A549 (cell line): Measurements from ENCODE around the gene CHIA. TPM values are rescaled to one million over a fixed set of nuclear protein-coding genes. Genes with fewer than 3 reads are reported as not detected.

ENCODE experiments used
- ATAC-seq, 2 experiments: fragments of 200-7000 bp in 1 of 2; fragments of >200 bp in 1 of 2; cut with Nextera tagmentation in 1 of 2; cut with Tn5 transposase in 1 of 2; 3 replicates each; pipeline versions ENCODE4 v1.8.0 to v1.9.1; 2018 to 2020; ENCODE audit warnings: mild to moderate bottlenecking in 1 of 2, moderate library complexity in 1 of 2
- CTCF ChIA-PET: fragments of 300-600 bp; sonication (Branson Sonifier 250); formaldehyde crosslinking; extraction: SDS; loops from one replicate; lab custom pipeline; 2021; ENCODE audit warnings: antibody characterized with exemption, inconsistent platforms; lab: Yijun Ruan, JAX
- POLR2A ChIA-PET: fragments of 350-600 bp; formaldehyde crosslinking; extraction: SDS; loops from one replicate; lab custom pipeline; 2021; ENCODE audit warnings: antibody characterized with exemption, inconsistent platforms; lab: Yijun Ruan, JAX
- DNase-seq, 2 experiments: peaks; one replicate each; pipeline versions ENCODE4 v3.0.0 to v3.0.0-alpha.2; 2011 to 2016; ENCODE audit warnings: low read depth in 1 of 2, low spot score in 1 of 2
- FAIRE-seq: peaks from 2 replicates; lab custom pipeline; 2011; peaks lifted over from hg19 to GRCh38; lab: Jason Lieb, UNC
- H3K27ac ChIP-seq, 2 experiments: fragments of >200 bp; sonication (Bioruptor Twin); formaldehyde crosslinking; 3 replicates each; pipeline ENCODE4 v1.5.1; 2016 to 2017
- H3K4me1 ChIP-seq: fragments of >200 bp; sonication (Bioruptor Twin); formaldehyde crosslinking; 3 replicates; pipeline ENCODE4 v1.6.1; 2016
- H3K4me2 ChIP-seq: fragments of >200 bp; sonication (Bioruptor Twin); formaldehyde crosslinking; 3 replicates; pipeline ENCODE4 v1.6.1; 2016
- H3K4me3 ChIP-seq: fragments of >200 bp; sonication (Bioruptor Twin); formaldehyde crosslinking; 3 replicates; pipeline ENCODE4 v1.5.1; 2016
- H3K9me3 ChIP-seq: fragments of >200 bp; sonication (Bioruptor Twin); formaldehyde crosslinking; 3 replicates; pipeline ENCODE4 v1.6.1; 2016
- CBX2 ChIP-seq: fragments of 200-600 bp; sonication (generic); IDR thresholded peaks from 2 replicates; pipeline ENCODE4 v1.6.1; 2016; ENCODE audit warnings: low read depth, mild to moderate bottlenecking, borderline replicate concordance
- CBX8 ChIP-seq: fragments of 200-600 bp; sonication (generic); IDR thresholded peaks from 2 replicates; pipeline ENCODE4 v1.6.1; 2016
- CHD2 ChIP-seq: fragments of 150-350 bp; IDR thresholded peaks from 2 replicates; pipeline ENCODE4 v1.6.1; 2014; ENCODE audit warnings: low read length; ENCODE audit not compliant: partially characterized antibody
- EP300 ChIP-seq, 2 experiments: fragments of >200 bp; sonication (Bioruptor Twin); formaldehyde crosslinking; IDR thresholded peaks; 2 replicates in 1 of 2; 3 replicates in 1 of 2; pipeline ENCODE4 v1.6.1; 2016 to 2017
- FOSB ChIP-seq: fragments of 250-450 bp; sonication (Bioruptor Pico); IDR thresholded peaks from 2 replicates; pipeline ENCODE4 v1.5.0; 2020; ENCODE audit warnings: mild to moderate bottlenecking, moderate library complexity
- HDAC2 ChIP-seq: fragments of 200-600 bp; sonication (generic); IDR thresholded peaks from 2 replicates; pipeline ENCODE4 v1.6.1; 2016
- HOXB13 ChIP-seq: fragments of 250-450 bp; sonication (Bioruptor Pico); IDR thresholded peaks from 2 replicates; pipeline ENCODE4 v1.5.0; 2020; ENCODE audit warnings: low read depth, mild to moderate bottlenecking, moderate library complexity
- KDM1A ChIP-seq: fragments of 200-600 bp; sonication (generic); IDR thresholded peaks from 2 replicates; pipeline ENCODE4 v1.6.1; 2016; ENCODE audit warnings: low read depth, mild to moderate bottlenecking
- KDM5A ChIP-seq: fragments of 200-600 bp; sonication (generic); IDR thresholded peaks from 2 replicates; pipeline ENCODE4 v1.6.1; 2016; ENCODE audit warnings: antibody characterized with exemption, mild to moderate bottlenecking
- MAZ ChIP-seq: fragments of 150-350 bp; IDR thresholded peaks from 2 replicates; pipeline ENCODE4 v1.6.1; 2014; ENCODE audit warnings: antibody characterized with exemption, low read depth, low read length, borderline replicate concordance
- MYC ChIP-seq: IDR thresholded peaks from 2 replicates; pipeline ENCODE4 v1.6.1; 2012; ENCODE audit warnings: mild to moderate bottlenecking, inconsistent platforms, low read length, improper control_type of control experiment, borderline replicate concordance
- NFE2L2 ChIP-seq: fragments of 150-350 bp; conservative IDR thresholded peaks from 2 replicates; pipeline ENCODE4 v1.6.1; 2014; ENCODE audit warnings: low read length
- POLR2A ChIP-seq: IDR thresholded peaks from 2 replicates; pipeline ENCODE4 v1.6.1; 2012; ENCODE audit warnings: mild to moderate bottlenecking, low read length
- RCOR1 ChIP-seq: fragments of 150-350 bp; IDR thresholded peaks from 2 replicates; pipeline ENCODE4 v1.6.1; 2014; ENCODE audit warnings: antibody characterized with exemption, low read length, low read depth
- RFX5 ChIP-seq: fragments of 450-650 bp; IDR thresholded peaks from 2 replicates; pipeline ENCODE4 v1.7.1; 2014; ENCODE audit warnings: antibody characterized with exemption, mild to moderate bottlenecking, moderate library complexity
- ZSCAN20 ChIP-seq: fragments of 250-450 bp; sonication (Bioruptor Pico); IDR thresholded peaks from 2 replicates; pipeline ENCODE4 v1.8.0; 2022; ENCODE audit warnings: mild to moderate bottlenecking, moderate library complexity
- WGBS: methylation state at CpG from one replicate; pipeline ENCODE4 v1.1.6; 2017; ENCODE audit errors: missing lambda C conversion rate; 5-methylcytosine and 5-hydroxymethylcytosine counted together
- polyA plus RNA-seq, 4 experiments: library from polyadenylated mRNA; depleted of rRNA in 3 of 4; stranded (reverse); fragments of >200 nt; fragmentation: RNase III in 1 of 4; extraction: RNeasy Plus Mini Kit Qiagen cat#74134 plus additional on column Dnase treatment in 1 of 4; gene quantifications; 2 replicates in 3 of 4; 3 replicates in 1 of 4; pipeline ENCODE4 v1.2.3, GENCODE V29; 2011 to 2017
- TF ChIP-seq, protein P1 (sequence below): fragments of 200-600 bp; sonication (generic); IDR thresholded peaks from 2 replicates; pipeline ENCODE4 v1.6.1; 2016; ENCODE audit warnings: antibody characterized with exemption, mild to moderate bottlenecking, moderate library complexity

The CHIA gene
- polyA plus RNA-seq, 2 of the 4 experiments (the other 2 are of a cell fraction), result not detected

DNA sequence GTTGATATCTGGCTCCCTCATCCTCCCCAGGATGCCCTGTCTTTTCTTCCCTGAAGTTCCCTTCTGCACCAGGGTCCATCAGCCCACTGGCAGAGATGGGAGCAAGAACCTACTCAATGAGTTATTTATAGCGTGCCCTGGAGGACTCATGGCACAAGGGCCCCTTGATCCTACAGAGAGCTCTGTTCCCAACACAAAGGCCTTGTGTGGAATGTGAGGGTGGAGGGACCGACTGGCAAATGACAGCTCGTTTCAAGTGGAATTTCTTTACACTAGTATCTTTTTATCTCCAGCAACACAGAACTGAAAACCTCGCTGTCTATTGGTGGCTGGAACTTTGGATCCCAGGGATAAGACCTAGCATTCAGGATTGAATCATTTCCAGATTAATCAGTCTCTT is 40.7 kb upstream of the CHIA start:
- ATAC-seq (no peak), DNase-seq (no peak), FAIRE-seq (no peak)
- no peaks in the 10 kb centered on the region for H3K9me3 ChIP-seq
- 27% methylated on average over 4 of the region's 4 CpGs for WGBS
- no peak overlapping the region for H3K4me3 ChIP-seq
- H3K27ac ChIP-seq, result no peak overlapping the region
- TF ChIP-seq MAZ, result no peak
- TF ChIP-seq MYC, result no peak
- no peak for TF ChIP-seq POLR2A
- no peak for TF ChIP-seq ZSCAN20 (CRISPR knock-in tag)
- TF ChIP-seq CBX8, result no peak
- H3K4me2 ChIP-seq, result no peak overlapping the region
- H3K4me1 ChIP-seq, result no peaks in the 10 kb centered on the region
- POLR2A ChIA-PET, result no interaction called here
- CTCF ChIA-PET, result interaction anchor here (1.2 kb wide), 1 partner anchor 27 kb away, joined by 5 read pairs; no protein-coding TSS in a partner anchor

DNA sequence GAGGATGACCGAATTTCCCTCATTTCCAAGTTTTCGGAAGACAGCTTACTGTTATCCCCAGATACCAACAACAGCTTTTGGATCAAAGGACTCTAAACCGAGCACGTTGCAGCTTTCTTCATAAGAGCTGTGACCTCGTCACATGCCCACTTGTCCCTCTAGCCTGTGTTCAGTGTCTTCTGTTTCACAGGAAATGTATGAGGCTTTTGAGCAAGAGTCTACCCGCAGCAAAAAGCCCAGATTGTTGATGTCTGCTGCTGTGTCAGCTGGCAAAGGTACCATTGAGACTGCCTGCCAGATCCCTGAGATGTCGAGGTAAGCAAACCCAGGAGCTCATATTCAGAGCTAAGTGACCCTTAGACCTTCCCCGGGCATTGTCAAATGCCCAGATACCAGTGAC is 39.1 kb upstream of the CHIA start:
- TF ChIP-seq RFX5, result no peak
- no peak for TF ChIP-seq KDM5A
- no peak for TF ChIP-seq HOXB13 (CRISPR knock-in tag)
- TF ChIP-seq, all 56 proteins: peak for 0
- H3K4me2 ChIP-seq, result no peak overlapping the region
- H3K4me3 ChIP-seq, result no peak overlapping the region
- DNase-seq (no peak), ATAC-seq (no peak), FAIRE-seq (no peak)
- ChIA-PET POLR2A (no interaction called here), CTCF (interaction anchor here (1.1 to 1.2 kb wide), 2 partner anchors 9 to 29 kb away, joined by 3 read pairs; no protein-coding TSS in a partner anchor)
- H3K27ac ChIP-seq, result no peak overlapping the region
- H3K4me1 ChIP-seq, result no peaks in the 10 kb centered on the region
- H3K9me3 ChIP-seq, result no peaks in the 10 kb centered on the region
- WGBS, result 26% methylated on average over 8 of the region's 8 CpGs

DNA sequence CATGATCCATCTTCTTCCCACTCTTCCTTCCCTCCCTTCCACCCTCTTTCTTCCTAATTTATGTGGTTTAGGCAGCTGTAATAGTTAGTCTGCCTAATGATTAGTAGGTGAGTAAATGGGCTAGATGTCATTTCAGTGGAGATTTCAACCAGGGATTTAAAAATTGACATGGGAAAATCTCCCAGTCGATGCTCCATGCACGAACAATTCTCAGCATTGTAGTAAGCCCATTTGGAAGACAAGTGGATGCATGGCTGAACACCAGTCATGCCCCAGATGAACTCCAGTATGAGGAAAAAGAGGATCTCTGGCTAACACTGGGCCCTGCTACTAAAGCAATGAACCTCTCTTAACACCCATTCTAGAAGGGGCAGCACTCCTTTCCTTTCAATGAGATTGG is 37.9 kb upstream of the CHIA start:
- no peak for FAIRE-seq
- 3% methylated on average over 2 of the region's 2 CpGs for WGBS
- H3K4me3 ChIP-seq, result no peak overlapping the region
- no peak for DNase-seq
- no peaks in the 10 kb centered on the region for H3K9me3 ChIP-seq
- ATAC-seq, result no peak
- no peak for TF ChIP-seq KDM1A
- TF ChIP-seq CBX8, result no peak
- no peak for TF ChIP-seq RCOR1
- TF ChIP-seq, all 56 proteins: peak for 0
- POLR2A ChIA-PET, result no interaction called here
- H3K4me2 ChIP-seq, result no peak overlapping the region
- H3K4me1 ChIP-seq, result no peaks in the 10 kb centered on the region
- CTCF ChIA-PET, result no interaction called here
- no peak overlapping the region for H3K27ac ChIP-seq

- Histone ChIP-seq H3K9me3 (no peaks in the 10 kb centered on the region), H3K4me3 (no peak overlapping the region), H3K27ac (no peak overlapping the region), H3K4me1 (no peaks in the 10 kb centered on the region), H3K4me2 (no peak overlapping the region)
- DNase-seq (no peak), FAIRE-seq (no peak), ATAC-seq (no peak)
- TF ChIP-seq HDAC2 (no peak), NFE2L2 (no peak), EP300 (IDR thresholded peaks at IDR 0.05) (no peak), FOSB (CRISPR knock-in tag) (no peak), CBX2 (no peak), CHD2 (no peak), POLR2A (no peak)
- TF ChIP-seq, protein P1, sequence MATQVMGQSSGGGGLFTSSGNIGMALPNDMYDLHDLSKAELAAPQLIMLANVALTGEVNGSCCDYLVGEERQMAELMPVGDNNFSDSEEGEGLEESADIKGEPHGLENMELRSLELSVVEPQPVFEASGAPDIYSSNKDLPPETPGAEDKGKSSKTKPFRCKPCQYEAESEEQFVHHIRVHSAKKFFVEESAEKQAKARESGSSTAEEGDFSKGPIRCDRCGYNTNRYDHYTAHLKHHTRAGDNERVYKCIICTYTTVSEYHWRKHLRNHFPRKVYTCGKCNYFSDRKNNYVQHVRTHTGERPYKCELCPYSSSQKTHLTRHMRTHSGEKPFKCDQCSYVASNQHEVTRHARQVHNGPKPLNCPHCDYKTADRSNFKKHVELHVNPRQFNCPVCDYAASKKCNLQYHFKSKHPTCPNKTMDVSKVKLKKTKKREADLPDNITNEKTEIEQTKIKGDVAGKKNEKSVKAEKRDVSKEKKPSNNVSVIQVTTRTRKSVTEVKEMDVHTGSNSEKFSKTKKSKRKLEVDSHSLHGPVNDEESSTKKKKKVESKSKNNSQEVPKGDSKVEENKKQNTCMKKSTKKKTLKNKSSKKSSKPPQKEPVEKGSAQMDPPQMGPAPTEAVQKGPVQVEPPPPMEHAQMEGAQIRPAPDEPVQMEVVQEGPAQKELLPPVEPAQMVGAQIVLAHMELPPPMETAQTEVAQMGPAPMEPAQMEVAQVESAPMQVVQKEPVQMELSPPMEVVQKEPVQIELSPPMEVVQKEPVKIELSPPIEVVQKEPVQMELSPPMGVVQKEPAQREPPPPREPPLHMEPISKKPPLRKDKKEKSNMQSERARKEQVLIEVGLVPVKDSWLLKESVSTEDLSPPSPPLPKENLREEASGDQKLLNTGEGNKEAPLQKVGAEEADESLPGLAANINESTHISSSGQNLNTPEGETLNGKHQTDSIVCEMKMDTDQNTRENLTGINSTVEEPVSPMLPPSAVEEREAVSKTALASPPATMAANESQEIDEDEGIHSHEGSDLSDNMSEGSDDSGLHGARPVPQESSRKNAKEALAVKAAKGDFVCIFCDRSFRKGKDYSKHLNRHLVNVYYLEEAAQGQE, result no peak
- POLR2A ChIA-PET, result no interaction called here
- CTCF ChIA-PET, result no interaction called here
- WGBS, result 7% methylated on average over 1 of the region's 1 CpG
Observed at GRCh38 chr1:111253876-111254275, 36.8 kb upstream of the CHIA start.
